Effector CD4-positive, alpha-beta T cell (primary cell): Measurements from ENCODE around the gene IL36B. TPM values are rescaled to one million over a fixed set of nuclear protein-coding genes. Genes with fewer than 3 reads are reported as not detected.
"Not testable (repeated sequence)": the region's sequence is repeated elsewhere in the genome, so short reads cannot be mapped to it uniquely, and the experiment has no call there.

Experiments used
- DNase-seq: peaks from one replicate; pipeline ENCODE4 v3.0.0-alpha.2; 2020
- total RNA-seq: gene quantifications from one replicate; lab custom pipeline; 2026; lab: John Stamatoyannopoulos, UW

The IL36B gene
- total RNA-seq: not detected

DNA sequence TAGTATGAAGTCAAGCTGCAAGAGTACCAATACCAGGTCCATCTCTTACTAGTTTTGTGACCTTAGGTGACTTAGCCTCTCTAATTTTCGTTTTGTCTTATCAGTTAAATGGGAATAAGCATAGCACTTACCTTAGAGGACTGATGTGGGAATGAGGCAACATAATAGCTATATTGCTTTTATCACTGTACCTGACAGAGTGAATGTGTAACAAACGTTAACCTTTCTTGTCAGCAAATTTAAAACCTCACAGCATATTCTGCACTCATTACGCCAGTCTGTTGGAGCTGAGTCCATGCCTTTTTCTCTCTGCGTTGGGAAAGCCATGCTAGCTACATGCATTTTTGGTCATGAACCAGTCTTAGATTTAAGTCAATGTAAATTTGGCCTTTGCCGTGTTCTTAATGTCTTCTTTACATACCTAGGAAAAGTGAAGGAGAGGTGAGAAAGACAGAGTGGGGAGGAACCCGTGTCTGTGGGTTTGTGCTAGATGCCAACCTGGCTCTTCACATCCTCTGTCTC, at the start of gene IL36B:
Gene IL36B (minus strand): TSS at position 472 of the 522 bp plus-strand sequence.
- no peak for DNase-seq

- DNase-seq: no peak
Measured at GRCh38 chr2:113102133-113102532, 49.5 kb upstream of the IL36B start.

DNA sequence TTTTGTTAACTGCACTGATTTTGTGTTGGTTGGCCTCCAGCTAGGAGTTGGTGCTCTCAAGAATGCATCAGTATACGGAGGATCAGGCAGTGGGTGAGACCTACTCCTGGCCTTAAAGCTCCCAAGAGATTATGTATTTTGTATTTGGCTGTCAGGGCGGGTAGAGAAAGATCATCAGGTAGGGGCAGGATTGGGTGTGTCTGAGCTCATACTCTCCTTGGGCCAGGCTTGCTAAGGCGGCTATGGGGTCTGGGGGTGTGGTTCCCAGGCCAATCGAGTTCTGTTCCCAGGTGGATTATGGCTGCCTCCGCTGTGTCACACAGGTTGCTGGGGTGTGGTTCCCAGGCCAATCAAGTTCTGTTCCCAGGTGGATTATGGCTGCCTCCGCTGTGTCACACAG, 45.9 kb upstream of the IL36B start:
- no peak for DNase-seq

GRCh38 chr2:113098041-113098440, 45.4 kb upstream of the IL36B start:
- no peak for DNase-seq

- DNase-seq: not testable (repeated sequence)
Measured at GRCh38 chr2:113096842-113097618, 44.4 kb upstream of the IL36B start.

- not testable (repeated sequence) for DNase-seq
Measured at GRCh38 chr2:113096306-113096705, 43.6 kb upstream of the IL36B start.

- DNase-seq: no peak
Measured at GRCh38 chr2:113093613-113093977, 40.9 kb upstream of the IL36B start.

- no peak for DNase-seq
Measured at GRCh38 chr2:113092864-113093612, 40.4 kb upstream of the IL36B start.

DNA sequence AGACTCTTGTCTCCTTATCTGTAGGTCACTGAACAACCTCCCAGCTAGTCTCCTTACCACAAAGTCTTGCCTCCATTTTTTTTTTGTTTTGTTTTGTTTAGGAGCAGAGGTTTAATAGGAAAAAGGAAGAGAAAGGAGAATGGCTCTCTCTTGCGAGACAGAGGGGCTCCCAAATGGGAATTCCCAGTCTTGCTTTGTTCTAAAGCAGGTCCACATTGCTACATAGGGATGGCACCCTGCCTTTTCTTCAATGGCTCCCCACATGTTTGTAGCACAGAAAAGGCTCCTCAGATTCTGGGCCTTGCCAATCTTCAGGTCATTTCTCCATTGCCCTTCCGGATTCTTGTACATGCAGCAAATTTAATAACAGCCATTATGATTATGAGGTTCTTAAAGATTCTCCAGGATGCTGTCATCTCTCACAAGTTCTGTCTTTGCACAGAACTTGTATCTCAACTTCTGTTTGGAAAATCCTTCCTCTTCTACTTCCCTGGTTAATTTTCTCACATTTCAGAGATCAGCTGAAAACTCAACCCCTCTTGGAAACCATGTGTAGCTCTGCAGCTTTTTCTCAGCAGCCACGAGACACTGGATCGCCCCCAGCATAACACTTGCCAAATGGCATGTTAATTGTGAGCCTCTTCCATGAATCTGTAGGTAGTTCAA, 38.7 kb upstream of the IL36B start:
- DNase-seq: no peak

DNA sequence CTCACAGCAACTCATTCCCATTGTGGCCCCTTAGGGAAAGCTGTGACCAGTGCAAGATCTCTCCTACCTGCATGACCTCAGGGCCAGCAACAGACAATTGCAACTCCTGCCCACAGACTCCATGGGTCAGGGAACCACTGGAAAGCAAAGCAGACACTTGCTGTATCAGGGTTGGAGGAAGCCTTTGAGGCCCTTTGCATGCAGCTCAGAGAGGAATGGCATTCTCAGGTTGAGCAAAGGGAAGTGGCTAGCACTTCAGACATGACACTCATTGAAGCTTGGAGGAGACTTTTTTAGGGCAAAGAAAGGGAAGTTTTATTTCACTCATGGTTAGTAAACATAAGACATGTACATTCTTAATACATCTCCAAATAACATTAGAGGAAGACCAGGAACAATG, 37.2 kb upstream of the IL36B start:
- DNase-seq: no peak

GRCh38 chr2:113088213-113088992, 35.7 kb upstream of the IL36B start:
- DNase-seq: no peak

DNA sequence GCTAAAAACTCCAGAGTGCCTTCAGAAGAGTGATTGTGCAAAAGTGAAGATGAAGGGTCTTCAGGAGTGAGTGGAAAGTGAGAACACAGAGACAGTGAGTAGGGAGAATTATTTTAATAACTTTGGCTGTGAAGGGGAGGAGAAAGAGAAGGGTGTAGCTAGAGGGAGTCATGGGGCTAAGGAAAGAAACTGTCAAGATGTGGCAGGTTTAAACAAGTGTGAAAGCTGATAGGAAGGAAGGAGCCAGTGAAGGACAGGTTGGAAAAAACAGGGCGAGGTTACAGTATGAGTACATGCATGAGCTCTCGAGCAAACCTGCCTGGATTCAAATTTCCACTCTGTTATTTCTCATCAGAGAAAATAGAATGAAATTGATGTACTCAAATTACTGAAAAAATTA, 32.9 kb upstream of the IL36B start:
- no peak for DNase-seq

DNA sequence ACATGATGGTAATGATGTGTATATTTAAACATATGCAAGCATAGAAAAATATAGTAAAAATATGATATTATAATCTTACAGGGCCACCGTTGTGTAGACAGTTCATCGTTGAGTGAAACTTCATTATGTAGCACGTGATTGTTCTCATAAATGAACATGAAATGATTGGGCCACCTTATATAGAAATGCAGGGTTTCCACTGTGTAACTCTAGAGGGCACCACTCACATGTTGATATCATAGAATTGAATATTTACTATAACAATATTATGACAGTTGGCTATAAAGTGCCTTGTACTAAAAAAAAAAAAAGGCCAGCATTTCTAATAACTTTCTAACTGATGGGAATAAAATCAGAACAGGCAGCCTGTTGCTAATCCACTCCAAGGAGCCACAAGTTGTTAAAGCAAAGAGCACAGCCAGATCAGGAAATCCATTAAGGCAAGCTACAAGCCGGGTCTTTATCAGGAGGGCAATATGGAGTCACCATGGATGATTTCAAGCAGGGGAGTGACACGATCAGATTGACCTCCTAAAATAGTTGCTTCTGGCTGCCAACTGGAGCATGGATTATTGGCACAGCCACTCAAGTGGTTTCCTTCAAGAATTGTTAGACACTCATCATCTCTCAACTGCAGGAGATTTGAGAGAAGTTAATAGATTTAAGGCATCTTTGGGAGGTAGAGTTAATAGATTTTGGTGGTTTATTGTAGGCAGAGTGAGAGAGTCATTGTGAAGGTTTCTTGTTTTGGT, 31.8 kb upstream of the IL36B start:
- no peak for DNase-seq

- DNase-seq: no peak
Measured at GRCh38 chr2:113083296-113083695, 30.6 kb upstream of the IL36B start.

DNA sequence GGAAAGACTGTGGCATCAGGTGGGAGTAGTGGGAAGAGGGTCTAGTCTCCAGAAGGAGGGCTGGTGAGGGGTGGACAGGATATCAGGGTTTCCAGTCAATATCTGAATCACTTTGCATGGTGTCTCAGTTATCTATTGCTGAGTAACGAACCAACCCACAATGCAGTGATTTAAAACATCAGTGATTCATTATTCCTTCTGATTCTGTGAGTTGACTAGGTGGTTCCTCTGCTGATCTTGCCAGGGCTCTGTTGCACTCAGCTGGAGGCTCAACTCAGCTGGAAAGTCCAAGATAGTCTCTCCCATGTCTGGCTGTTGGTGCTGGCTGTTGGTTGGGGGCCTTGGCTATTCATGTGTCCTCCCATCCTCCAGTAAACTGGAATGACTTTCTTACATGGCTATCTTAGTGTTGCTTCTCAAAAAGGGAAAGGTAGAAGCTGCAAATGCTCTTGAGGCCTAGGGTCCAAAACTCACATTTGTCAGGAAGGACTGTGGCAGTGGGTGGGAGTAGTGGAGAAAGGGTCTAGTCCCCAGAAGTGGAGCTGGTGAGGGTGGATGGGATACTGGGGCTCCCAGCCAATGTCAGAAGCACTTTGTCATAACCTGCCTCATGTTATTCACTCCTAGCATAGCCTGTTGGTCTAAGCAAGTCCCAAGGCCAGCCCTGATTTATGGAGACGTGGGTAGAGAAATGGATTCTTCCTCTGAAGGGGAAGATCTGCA, 29.0 kb upstream of the IL36B start:
- no peak for DNase-seq

GRCh38 chr2:113080134-113080533, 27.5 kb upstream of the IL36B start:
- DNase-seq: no peak

DNA sequence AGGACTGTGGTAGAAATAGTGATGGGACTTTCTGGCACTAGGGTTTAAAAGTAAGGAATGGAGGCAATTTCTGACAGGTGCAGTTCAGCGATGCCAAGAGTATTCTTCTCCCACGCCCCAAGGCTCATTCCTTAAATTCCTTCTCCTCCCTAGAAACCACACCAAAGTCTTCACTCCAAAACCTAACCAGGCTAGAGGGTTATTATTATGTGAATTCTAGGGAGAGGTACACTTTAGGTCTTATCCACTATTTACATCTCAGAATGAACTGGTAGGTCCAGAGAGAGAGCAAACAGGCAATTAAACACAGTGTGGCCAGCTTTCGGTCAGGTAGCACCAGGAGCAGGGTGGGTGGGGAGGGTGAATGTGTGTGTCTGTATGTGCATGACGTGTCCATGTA, 26.5 kb upstream of the IL36B start:
- DNase-seq: no peak

- DNase-seq: no peak
Measured at GRCh38 chr2:113078350-113078839, 25.7 kb upstream of the IL36B start.

GRCh38 chr2:113077921-113078320, 25.3 kb upstream of the IL36B start:
- DNase-seq: no peak

GRCh38 chr2:113076954-113077669, 24.4 kb upstream of the IL36B start:
- DNase-seq: no peak
